GM19463 (cell line): Measurements from ENCODE around the gene DCDC2.
"Not testable (repeated sequence)": the region's sequence is repeated elsewhere in the genome, so short reads cannot be mapped to it uniquely, and the experiment has no call there.

Experiments
- ATAC-seq: cut with Tn5 transposase; IDR thresholded peaks from one replicate; pipeline ENCODE4 v1.9.1; 2021; ENCODE audit warnings: mild to moderate bottlenecking, moderate library complexity; ENCODE audit not compliant: unreplicated experiment

The DCDC2 gene

GRCh38 chr6:24228681-24229255 is 129.1 kb downstream of the DCDC2 start:
- ATAC-seq: peak; percentile 72

- no peak for ATAC-seq
Measured at GRCh38 chr6:24228123-24228522, 129.7 kb downstream of the DCDC2 start.

- ATAC-seq: no peak
Measured at GRCh38 chr6:24227556-24227955, 130.3 kb downstream of the DCDC2 start.

- no peak for ATAC-seq
Measured at GRCh38 chr6:24226541-24226940, 131.3 kb downstream of the DCDC2 start.

GRCh38 chr6:24225838-24226237 is 132.0 kb downstream of the DCDC2 start:
- ATAC-seq: no peak

GRCh38 chr6:24223115-24223919 is 134.5 kb downstream of the DCDC2 start:
- no peak for ATAC-seq

- ATAC-seq: no peak
Measured at GRCh38 chr6:24219670-24220069, 138.2 kb downstream of the DCDC2 start.

GRCh38 chr6:24214984-24215383 is 142.9 kb downstream of the DCDC2 start:
- no peak for ATAC-seq

DNA sequence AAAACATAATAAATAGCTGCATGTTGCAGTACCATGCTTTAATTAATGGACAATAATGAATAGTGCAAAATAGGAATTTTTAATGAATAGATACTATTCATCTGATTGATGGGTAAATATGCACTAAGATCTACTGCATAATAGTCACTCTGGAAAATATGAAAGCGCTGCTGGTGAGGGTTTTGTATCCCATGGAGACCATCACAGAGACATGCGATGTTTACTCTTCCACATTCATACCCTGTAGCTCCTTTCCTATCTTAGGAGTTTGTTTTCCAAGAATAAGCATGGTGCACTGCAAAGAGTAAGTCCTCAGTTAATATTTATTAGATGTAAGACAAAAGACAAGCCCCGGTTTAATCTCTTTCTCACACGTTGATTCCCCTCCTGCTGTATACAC is 150.4 kb downstream of the DCDC2 start:
- ATAC-seq: no peak

DNA sequence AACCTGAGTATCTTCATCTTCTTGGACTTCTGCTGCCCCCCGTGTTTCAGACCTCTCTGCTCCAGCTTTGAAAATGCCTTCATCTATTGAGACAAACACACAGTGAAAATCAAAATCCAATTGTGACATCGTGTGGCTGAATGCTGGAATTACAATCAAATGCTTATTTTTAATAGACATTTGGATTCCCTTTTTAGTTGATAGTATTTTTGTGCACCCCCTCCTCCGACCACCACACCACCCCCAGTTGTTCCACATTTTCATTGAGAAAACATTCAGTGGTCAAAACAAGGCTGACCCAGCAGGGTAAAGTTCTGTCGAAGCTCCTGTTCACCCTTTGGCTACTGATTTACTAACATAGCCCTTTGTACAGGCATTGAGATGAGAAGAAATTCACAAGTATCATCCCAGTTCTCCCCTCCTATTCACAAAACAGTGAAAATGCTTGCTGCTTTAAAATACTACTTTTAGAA is 152.8 kb downstream of the DCDC2 start:
- peak; percentile 41 for ATAC-seq

- not testable (repeated sequence) for ATAC-seq
Measured at GRCh38 chr6:24204113-24204512, 153.7 kb downstream of the DCDC2 start.

DNA sequence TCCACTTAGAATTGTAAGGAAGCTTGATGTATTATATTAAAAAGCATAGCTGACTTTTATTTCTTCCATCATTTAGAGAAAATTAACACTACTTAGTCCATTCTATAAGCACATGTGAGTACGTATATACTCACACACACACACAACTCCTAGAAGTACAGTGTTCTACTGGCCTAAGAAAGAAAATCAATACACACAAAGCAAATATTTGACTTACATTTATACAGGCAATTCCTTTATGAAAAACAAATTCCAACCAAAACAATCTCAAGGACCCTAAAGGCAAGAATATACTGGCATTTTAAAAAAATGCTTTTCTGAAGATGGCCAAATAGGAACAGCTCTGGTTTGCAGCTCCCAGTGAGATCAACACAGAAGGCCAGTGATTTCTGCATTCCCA is 160.0 kb downstream of the DCDC2 start:
- no peak for ATAC-seq

- ATAC-seq: no peak
Measured at GRCh38 chr6:24195836-24196597, 161.8 kb downstream of the DCDC2 start.

DNA sequence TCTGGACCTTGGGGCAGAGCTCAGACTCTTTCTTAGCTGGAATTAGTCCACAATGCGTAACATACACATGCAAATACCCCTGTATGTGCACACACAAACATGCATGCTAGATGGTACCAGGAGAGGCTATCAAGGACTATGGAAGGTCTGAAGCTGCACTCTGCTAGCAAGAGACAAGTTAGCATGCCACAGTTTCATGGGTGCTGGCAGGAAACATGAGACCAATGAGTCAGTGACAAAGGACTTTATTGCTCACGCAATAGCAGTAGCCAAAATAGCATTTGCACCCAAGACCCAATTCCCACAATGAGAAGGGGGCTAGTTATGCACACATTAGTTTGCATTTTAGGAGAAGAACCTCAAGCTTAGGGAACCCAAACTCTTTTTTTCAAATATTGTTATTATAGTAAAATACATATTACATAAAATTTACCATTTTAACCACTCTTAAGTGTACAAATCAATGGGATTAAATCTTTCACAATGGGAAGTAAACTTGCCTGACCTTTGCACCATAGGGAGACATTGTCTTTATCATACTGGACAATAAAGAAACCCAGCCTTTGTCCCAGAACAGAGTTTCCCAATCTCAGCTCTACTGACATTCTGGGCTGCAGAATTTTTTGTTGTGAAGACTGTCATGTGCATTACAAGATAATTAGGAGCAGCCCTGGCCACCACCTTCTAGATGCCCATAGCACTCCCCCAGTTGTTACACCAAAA is 162.7 kb downstream of the DCDC2 start:
- no peak for ATAC-seq

- no peak for ATAC-seq
Measured at GRCh38 chr6:24193364-24193763, 164.5 kb downstream of the DCDC2 start.

GRCh38 chr6:24191346-24191745 is 166.5 kb downstream of the DCDC2 start:
- no peak for ATAC-seq

DNA sequence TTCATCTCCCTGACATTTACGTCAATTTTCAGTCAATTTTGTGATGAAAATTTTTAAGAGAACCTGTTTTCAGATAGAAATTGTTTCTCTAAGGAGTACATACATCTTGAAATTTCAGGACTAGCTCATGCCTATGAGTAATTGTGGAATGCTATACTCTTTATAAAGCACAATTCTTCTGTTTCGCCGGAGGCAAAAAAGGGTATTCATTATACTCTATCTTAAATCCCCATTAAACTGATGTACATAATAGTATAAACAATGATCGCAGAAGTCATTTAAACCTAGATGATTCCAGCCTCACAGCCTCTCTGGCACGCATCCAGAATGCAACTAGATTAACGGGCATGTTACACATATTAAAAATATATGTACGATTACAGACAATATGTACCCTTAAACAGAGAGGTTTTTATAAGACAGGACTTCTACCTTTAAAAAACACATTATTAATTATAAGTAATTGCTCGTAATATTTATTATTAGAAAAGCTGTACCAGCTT is 169.2 kb downstream of the DCDC2 start:
- no peak for ATAC-seq

GRCh38 chr6:24187965-24188577 is 169.8 kb downstream of the DCDC2 start:
- no peak for ATAC-seq

DNA sequence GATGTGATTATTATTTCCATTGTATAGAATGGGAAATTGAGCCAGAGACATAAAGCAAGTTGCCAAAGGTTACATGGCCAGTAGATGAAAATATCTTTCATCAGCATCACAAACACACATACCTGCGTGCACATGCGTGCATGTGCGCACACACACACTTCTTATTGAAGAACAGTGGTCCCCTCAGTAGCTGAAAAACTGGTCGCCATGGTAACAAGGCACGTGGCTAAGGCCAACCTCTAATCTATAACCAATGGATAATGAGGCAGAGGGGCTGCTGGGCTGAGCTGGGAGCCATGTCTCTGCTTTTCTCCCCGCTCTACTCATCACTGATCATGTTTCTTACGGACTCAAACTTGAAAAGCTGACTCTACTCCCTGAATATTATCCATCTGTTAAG is 171.5 kb downstream of the DCDC2 start:
- ATAC-seq: no peak

DNA sequence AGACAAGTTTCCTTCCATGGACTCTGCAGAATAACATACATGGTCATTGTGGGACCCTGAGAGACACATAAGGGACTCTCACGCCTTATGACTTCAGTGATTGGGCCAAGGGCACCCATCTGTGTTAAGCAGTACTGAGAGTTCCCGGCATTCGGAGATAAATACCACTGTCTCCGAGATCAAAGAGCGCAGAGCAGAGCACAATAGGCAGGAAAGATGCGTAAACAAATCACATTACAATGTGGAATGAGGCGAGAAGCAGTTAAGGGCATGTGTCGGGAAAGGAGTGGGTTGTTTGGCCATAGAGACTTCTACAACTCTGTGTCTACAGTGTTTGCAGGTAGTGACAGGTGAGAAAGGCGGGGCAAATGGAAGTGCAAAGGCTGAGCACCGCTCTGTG is 174.3 kb downstream of the DCDC2 start:
- no peak for ATAC-seq
